HEK293 (cell line): ENCODE results near the gene SP3.

ENCODE experiments used
- EGR2 ChIP-seq: fragments of 450-650 bp; formaldehyde crosslinking; IDR thresholded peaks from 2 replicates; pipeline ENCODE4 v1.5.1; 2016; ENCODE audit warnings: low read depth, missing biosample characterization, missing genetic modification characterization
- HOXC10 ChIP-seq: sonication (generic); formaldehyde crosslinking; IDR thresholded peaks from 2 replicates; pipeline ENCODE4 v1.8.1; 2023; ENCODE audit warnings: mild to moderate bottlenecking, missing genetic modification reagents
- KLF9 ChIP-seq: fragments of 450-650 bp; formaldehyde crosslinking; IDR thresholded peaks from 2 replicates; pipeline ENCODE4 v1.5.1; 2016; ENCODE audit warnings: missing biosample characterization, missing genetic modification characterization, low read depth
- PRDM1 ChIP-seq: fragments of 450-650 bp; formaldehyde crosslinking; IDR thresholded peaks from 2 replicates; pipeline ENCODE4; 2016; ENCODE audit warnings: missing biosample characterization, missing genetic modification characterization
- SP2 ChIP-seq: fragments of 450-650 bp; formaldehyde crosslinking; IDR thresholded peaks from 2 replicates; pipeline ENCODE4 v1.5.1; 2016; ENCODE audit warnings: missing biosample characterization, missing genetic modification characterization
- SP3 ChIP-seq: fragments of 450-650 bp; formaldehyde crosslinking; IDR thresholded peaks from 2 replicates; pipeline ENCODE4 v1.5.1; 2016; ENCODE audit warnings: missing biosample characterization, missing genetic modification characterization
- ZBTB20 ChIP-seq: fragments of 450-650 bp; formaldehyde crosslinking; IDR thresholded peaks from 2 replicates; pipeline ENCODE4 v1.5.1; 2016; ENCODE audit warnings: missing biosample characterization, missing genetic modification characterization
- ZBTB8A ChIP-seq: fragments of 450-650 bp; formaldehyde crosslinking; IDR thresholded peaks from 2 replicates; pipeline ENCODE4 v1.5.1; 2016; ENCODE audit warnings: missing biosample characterization, missing genetic modification characterization
- ZEB2 ChIP-seq: fragments of 450-650 bp; formaldehyde crosslinking; IDR thresholded peaks from 2 replicates; pipeline ENCODE4 v1.5.1; 2016; ENCODE audit warnings: missing biosample characterization, missing genetic modification characterization
- ZNF114 ChIP-seq: fragments of 450-650 bp; formaldehyde crosslinking; IDR thresholded peaks from 2 replicates; pipeline ENCODE4 v1.5.0; 2017; ENCODE audit warnings: missing biosample characterization, missing genetic modification characterization
- ZNF202 ChIP-seq: fragments of 450-650 bp; formaldehyde crosslinking; IDR thresholded peaks from 2 replicates; pipeline ENCODE4 v1.5.1; 2016; ENCODE audit warnings: missing biosample characterization, missing genetic modification characterization, borderline replicate concordance
- ZNF239 ChIP-seq: fragments of 450-650 bp; formaldehyde crosslinking; IDR thresholded peaks from 2 replicates; pipeline ENCODE4 v1.5.1; 2016; ENCODE audit warnings: missing biosample characterization, missing genetic modification characterization
- ZNF362 ChIP-seq: fragments of 450-650 bp; formaldehyde crosslinking; IDR thresholded peaks from 2 replicates; pipeline ENCODE4 v1.5.1; 2016; ENCODE audit warnings: missing biosample characterization, missing genetic modification characterization
- ZNF366 ChIP-seq: fragments of 450-650 bp; formaldehyde crosslinking; conservative IDR thresholded peaks from 2 replicates; pipeline ENCODE4 v1.5.1; 2016; ENCODE audit warnings: missing biosample characterization, missing genetic modification characterization
- ZNF398 ChIP-seq: fragments of 450-650 bp; formaldehyde crosslinking; IDR thresholded peaks from 2 replicates; pipeline ENCODE4 v1.5.1; 2017; ENCODE audit warnings: missing biosample characterization, missing genetic modification characterization
- ZNF513 ChIP-seq: fragments of 450-650 bp; IDR thresholded peaks from 2 replicates; pipeline ENCODE4 v1.5.1; 2018; ENCODE audit warnings: missing biosample characterization, missing genetic modification characterization
- ZNF596 ChIP-seq: fragments of 450-650 bp; IDR thresholded peaks from 2 replicates; pipeline ENCODE4 v1.5.0; 2018; ENCODE audit warnings: missing biosample characterization, mild to moderate bottlenecking, missing genetic modification characterization, moderate library complexity
- ZNF610 ChIP-seq: fragments of 450-650 bp; formaldehyde crosslinking; IDR thresholded peaks from 2 replicates; pipeline ENCODE4 v1.5.1; 2016; ENCODE audit warnings: missing biosample characterization, missing genetic modification characterization, borderline replicate concordance
- ZNF76 ChIP-seq: fragments of 450-650 bp; formaldehyde crosslinking; IDR thresholded peaks from 2 replicates; pipeline ENCODE4; 2016; ENCODE audit warnings: low read depth, missing biosample characterization, missing genetic modification characterization, borderline replicate concordance
- TF ChIP-seq, protein P1 (sequence below): fragments of 450-650 bp; formaldehyde crosslinking; optimal IDR thresholded peaks from 2 replicates; pipeline ENCODE3; 2016; ENCODE audit warnings: missing biosample characterization, mild to moderate bottlenecking, missing genetic modification characterization

Gene SP3

GRCh38 chr2:173964565-173965371 lies 405 bp downstream of the SP3 start (continued):
- peak; percentile 72 for TF ChIP-seq SP2 (tag by site-specific recombination)
- no peak for TF ChIP-seq ZNF114 (tag by site-specific recombination)
- TF ChIP-seq KLF9 (tag by site-specific recombination), result peak; percentile 32; the same call in 1 of the 2 replicates
- TF ChIP-seq PRDM1 (tag by site-specific recombination), result peak; percentile 91
- TF ChIP-seq ZNF610 (tag by site-specific recombination), result peak; percentile 40; the same call in 1 of the 2 replicates
- TF ChIP-seq, protein P1, sequence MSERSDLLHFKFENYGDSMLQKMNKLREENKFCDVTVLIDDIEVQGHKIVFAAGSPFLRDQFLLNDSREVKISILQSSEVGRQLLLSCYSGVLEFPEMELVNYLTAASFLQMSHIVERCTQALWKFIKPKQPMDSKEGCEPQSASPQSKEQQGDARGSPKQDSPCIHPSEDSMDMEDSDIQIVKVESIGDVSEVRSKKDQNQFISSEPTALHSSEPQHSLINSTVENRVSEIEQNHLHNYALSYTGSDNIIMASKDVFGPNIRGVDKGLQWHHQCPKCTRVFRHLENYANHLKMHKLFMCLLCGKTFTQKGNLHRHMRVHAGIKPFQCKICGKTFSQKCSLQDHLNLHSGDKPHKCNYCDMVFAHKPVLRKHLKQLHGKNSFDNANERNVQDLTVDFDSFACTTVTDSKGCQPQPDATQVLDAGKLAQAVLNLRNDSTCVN (tag by site-specific recombination), result peak; percentile 63
- 0 out of 2 replicates have a peak, but pooled peaks have one; percentile 69 for TF ChIP-seq ZEB2 (tag by site-specific recombination)
- TF ChIP-seq SP3 (tag by site-specific recombination), result peak; percentile 67
- TF ChIP-seq ZNF362 (tag by site-specific recombination), result 0 out of 2 replicates have a peak, but pooled peaks have one; percentile 35
- peak; percentile 31; the same call in 1 of the 2 replicates for TF ChIP-seq ZBTB20 (tag by site-specific recombination)
- TF ChIP-seq ZBTB8A (tag by site-specific recombination), result peak; percentile 49
- TF ChIP-seq ZNF513 (tag by site-specific recombination), result peak; percentile 90
- peak; percentile 43; the same call in 1 of the 2 replicates for TF ChIP-seq ZNF76 (tag by site-specific recombination)
- peak; percentile 94 for TF ChIP-seq ZNF398
- no peak for TF ChIP-seq ZNF239 (tag by site-specific recombination)
- peak; percentile 80 for TF ChIP-seq ZNF596 (tag by site-specific recombination)
- TF ChIP-seq ZNF366, result 0 out of 2 replicates have a peak, but pooled peaks have one; percentile 16
- TF ChIP-seq EGR2 (tag by site-specific recombination), result peak; percentile 68
- TF ChIP-seq HOXC10, result 0 out of 2 replicates have a peak, but pooled peaks have one; percentile 28
- TF ChIP-seq ZNF202 (tag by site-specific recombination), result peak; percentile 61; the same call in 1 of the 2 replicates
